Hepatocyte (in vitro differentiated cells): Measurements from ENCODE around the gene LTN1.

Experiments
- CTCF ChIP-seq: fragments of 200-600 bp; sonication (generic); IDR thresholded peaks from 2 replicates; pipeline ENCODE4 v1.5.1; 2016; ENCODE audit warnings: antibody characterized with exemption, mild to moderate bottlenecking; ENCODE audit not compliant: poor library complexity
- EZH2phosphoT487 ChIP-seq: fragments of 200-600 bp; sonication (generic); IDR thresholded peaks from one replicate; pipeline ENCODE4 v1.6.1; 2018; ENCODE audit warnings: antibody characterized with exemption, mild to moderate bottlenecking, low read depth, moderate library complexity; ENCODE audit not compliant: unreplicated experiment, severe bottlenecking

GRCh38 chr21:28906841-28907240 lies 85.8 kb downstream of the LTN1 start:
- TF ChIP-seq CTCF (no peak), EZH2phosphoT487 (no peak)
